Activated B cell treated with CpG ODN at 0.5 μM for 24 hours (primary cell): ENCODE measurements around the gene VKORC1. TPM values are rescaled to one million over a fixed set of nuclear protein-coding genes. Genes with fewer than 3 reads are reported as not detected.

ENCODE experiments used
- ATAC-seq: fragments of 200-7000 bp; cut with Tn5 transposase; one replicate; pipeline ENCODE4 v1.10.0; 2021; ENCODE audit warnings: low read depth, mild to moderate bottlenecking, moderate library complexity
- CTCF ChIA-PET: fragments of 350-600 bp; sonication (Branson Sonifier 250); formaldehyde crosslinking; loops from one replicate; lab custom pipeline; 2021; ENCODE audit warnings: antibody characterized with exemption; lab: Charles Lee
- POLR2A ChIA-PET: fragments of 350-600 bp; sonication (Branson Sonifier 250); formaldehyde crosslinking; loops from one replicate; lab custom pipeline; 2021; ENCODE audit warnings: antibody characterized with exemption; lab: Charles Lee
- DNase-seq: peaks from one replicate; pipeline ENCODE4 v3.0.0; 2022
- H3K27ac Mint-ChIP-seq: one replicate; pipeline ENCODE4 v1.8.0; 2020; ENCODE audit warnings: mixed read lengths
- H3K27me3 Mint-ChIP-seq: one replicate; pipeline ENCODE4 v1.8.0; 2021; ENCODE audit warnings: mixed read lengths
- H3K36me3 Mint-ChIP-seq: one replicate; pipeline ENCODE4 v1.8.0; 2021; ENCODE audit warnings: low read depth, mixed read lengths
- H3K4me1 Mint-ChIP-seq: one replicate; pipeline ENCODE4 v1.8.0; 2021; ENCODE audit warnings: mixed read lengths
- H3K4me3 Mint-ChIP-seq: one replicate; pipeline ENCODE4 v1.8.0; 2020; ENCODE audit warnings: mild to moderate bottlenecking, mixed read lengths
- H3K9me3 Mint-ChIP-seq: one replicate; pipeline ENCODE4 v1.8.0; 2020; ENCODE audit warnings: mixed read lengths
- intact Hi-C: fragments of 100-400 bp; cut with micrococcal nuclease; formaldehyde crosslinking; loops from one replicate; pipeline ENCODE4 v1.15.1; 2024
- total RNA-seq: library from RNA; stranded (reverse); gene quantifications from 2 replicates; pipeline ENCODE4 v1.2.3, GENCODE V29; 2022
- TF ChIP-seq, protein P1 (sequence below): fragments of 200-600 bp; IDR thresholded peaks from one replicate; pipeline ENCODE4 v1.8.0; 2022; ENCODE audit warnings: antibody characterized with exemption, mild to moderate bottlenecking

VKORC1 gene
- total RNA-seq, 1 donor from 2014 or later: 41.9 TPM

DNA sequence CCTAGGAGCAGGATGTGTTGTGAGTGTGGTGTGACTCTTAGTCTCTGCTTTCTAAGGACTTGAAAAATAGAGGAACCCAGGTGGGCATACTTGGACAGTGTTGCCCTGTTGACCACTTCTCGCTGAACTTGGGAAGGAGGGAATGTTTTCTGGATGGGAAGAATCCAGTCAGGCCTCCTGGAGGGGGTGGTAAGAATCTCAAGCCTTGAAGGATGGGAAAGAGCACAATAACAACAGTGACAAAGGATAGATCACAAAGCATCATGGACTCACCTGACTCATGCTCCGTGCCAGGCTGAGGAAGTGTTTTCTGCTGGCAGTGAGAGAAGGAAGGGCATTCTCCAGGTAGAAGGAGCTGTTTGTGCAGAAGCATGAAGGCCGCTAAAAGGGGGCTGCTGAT lies 31.2 kb upstream of the VKORC1 start:
- TF ChIP-seq, protein P1, sequence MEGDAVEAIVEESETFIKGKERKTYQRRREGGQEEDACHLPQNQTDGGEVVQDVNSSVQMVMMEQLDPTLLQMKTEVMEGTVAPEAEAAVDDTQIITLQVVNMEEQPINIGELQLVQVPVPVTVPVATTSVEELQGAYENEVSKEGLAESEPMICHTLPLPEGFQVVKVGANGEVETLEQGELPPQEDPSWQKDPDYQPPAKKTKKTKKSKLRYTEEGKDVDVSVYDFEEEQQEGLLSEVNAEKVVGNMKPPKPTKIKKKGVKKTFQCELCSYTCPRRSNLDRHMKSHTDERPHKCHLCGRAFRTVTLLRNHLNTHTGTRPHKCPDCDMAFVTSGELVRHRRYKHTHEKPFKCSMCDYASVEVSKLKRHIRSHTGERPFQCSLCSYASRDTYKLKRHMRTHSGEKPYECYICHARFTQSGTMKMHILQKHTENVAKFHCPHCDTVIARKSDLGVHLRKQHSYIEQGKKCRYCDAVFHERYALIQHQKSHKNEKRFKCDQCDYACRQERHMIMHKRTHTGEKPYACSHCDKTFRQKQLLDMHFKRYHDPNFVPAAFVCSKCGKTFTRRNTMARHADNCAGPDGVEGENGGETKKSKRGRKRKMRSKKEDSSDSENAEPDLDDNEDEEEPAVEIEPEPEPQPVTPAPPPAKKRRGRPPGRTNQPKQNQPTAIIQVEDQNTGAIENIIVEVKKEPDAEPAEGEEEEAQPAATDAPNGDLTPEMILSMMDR: no peak
- intact Hi-C loops: no loop called here
- ChIA-PET POLR2A (no interaction called here), CTCF (no interaction called here)
- no peak for DNase-seq
- Mint-ChIP-seq H3K27ac (no peak overlapping the region), H3K4me1 (no peaks in the 10 kb centered on the region), H3K27me3 (no peaks in the 10 kb centered on the region), H3K9me3 (no peaks in the 10 kb centered on the region), H3K36me3 (peaks cover 78% of the 10 kb centered on the region), H3K4me3 (no peak overlapping the region)
- no peak for ATAC-seq

DNA sequence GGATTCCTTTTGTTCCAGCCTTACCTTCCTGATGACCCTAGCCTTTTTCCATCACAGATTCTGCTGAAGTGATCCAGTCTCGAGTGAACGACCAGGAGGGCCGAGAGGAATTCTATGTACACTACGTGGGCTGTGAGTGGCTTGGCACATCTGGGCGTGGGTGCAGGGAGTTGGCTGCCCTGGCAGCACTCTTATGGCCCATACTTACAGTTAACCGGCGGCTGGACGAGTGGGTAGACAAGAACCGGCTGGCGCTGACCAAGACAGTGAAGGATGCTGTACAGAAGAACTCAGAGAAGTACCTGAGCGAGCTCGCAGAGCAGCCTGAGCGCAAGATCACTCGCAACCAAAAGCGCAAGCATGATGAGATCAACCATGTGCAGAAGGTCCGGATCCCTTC lies 25.5 kb upstream of the VKORC1 start:
- no peaks in the 10 kb centered on the region for H3K27me3 Mint-ChIP-seq
- H3K27ac Mint-ChIP-seq: no peak overlapping the region
- DNase-seq (no peak), ATAC-seq (no peak)
- intact Hi-C loops: no loop called here
- ChIA-PET POLR2A (interaction anchor here (0.7 to 4.0 kb wide), 3 partner anchors 17 to 936 kb away, joined by 3 to 98 read pairs (median 4); partner anchors contain the start of gene CORO1A), CTCF (interaction anchor here (0.7 kb wide), 1 partner anchor 15 kb away, joined by 3 read pairs; the partner anchor contains the start of gene PRSS8)
- TF ChIP-seq, protein P1: no peak
- peaks cover 18% of the 10 kb centered on the region for H3K4me1 Mint-ChIP-seq
- H3K4me3 Mint-ChIP-seq: no peak overlapping the region
- peaks cover 61% of the 10 kb centered on the region for H3K36me3 Mint-ChIP-seq
- H3K9me3 Mint-ChIP-seq: no peaks in the 10 kb centered on the region

DNA sequence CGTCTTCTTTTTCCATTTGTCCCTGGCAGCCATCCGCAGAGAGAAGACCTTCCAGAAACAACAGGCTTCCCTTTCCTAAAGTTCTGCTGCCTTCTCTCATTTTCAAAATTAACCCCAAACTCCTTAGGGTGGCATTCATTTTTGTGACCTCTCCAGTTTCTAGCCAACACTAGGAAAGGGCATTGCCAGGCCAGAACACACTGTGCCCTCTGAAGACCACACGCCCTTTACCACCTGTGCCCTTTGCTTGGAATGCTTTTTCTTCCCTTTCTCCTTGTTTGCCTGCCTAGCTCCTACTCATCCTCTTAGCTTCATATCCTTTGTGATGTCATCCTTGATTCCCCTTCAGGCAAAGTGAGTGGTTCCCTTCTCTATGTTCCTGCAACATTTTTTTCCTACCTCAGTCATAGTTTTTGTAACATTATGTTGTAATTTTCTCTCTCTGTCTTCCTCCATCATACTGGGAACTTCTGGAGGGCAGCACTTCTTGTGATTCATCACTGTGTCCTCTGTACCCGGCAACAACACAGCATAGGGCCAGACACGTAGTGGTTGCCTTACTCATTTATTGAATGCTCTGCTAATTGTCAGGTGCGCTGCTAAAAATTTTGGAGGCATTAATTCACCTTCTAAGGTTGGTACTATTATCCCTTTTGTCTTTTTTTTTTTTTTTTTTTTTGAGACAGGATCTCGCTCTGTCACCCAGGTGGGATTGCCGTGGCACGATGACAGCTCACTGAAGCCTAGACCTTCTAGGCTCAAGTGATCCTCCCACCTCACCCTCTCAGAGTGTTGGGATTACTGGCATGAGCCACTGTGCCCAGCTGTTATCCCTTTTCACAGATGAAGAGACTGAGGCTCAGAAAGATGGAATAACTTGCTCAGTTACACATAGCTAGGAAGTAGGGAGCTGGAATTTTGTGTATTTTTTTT lies 23.9 kb upstream of the VKORC1 start:
- Mint-ChIP-seq H3K27me3 (no peaks in the 10 kb centered on the region), H3K4me3 (peak overlapping the region; percentile 85), H3K36me3 (peaks cover 49% of the 10 kb centered on the region), H3K4me1 (peaks cover 22% of the 10 kb centered on the region), H3K27ac (peak overlapping the region; percentile 85), H3K9me3 (no peaks in the 10 kb centered on the region)
- POLR2A ChIA-PET: interaction anchor here (0.6 to 4.0 kb wide), 33 partner anchors 9 to 759 kb away, joined by 3 to 98 read pairs (median 5); partner anchors contain the start of genes ARMC5, BCKDK, FBRS and FUS
- DNase-seq: no peak
- TF ChIP-seq, protein P1: no peak
- ATAC-seq: no peak
- CTCF ChIA-PET: interaction anchor here (1.0 to 1.4 kb wide), 2 partner anchors 24 to 134 kb away, joined by 3 to 7 read pairs; partner anchors contain the start of gene HSD3B7
- intact Hi-C loops: loop anchor here (5.0 to 10.0 kb wide), 3 partner anchors 59 to 216 kb away; partner anchors contain the start of gene SETD1A

DNA sequence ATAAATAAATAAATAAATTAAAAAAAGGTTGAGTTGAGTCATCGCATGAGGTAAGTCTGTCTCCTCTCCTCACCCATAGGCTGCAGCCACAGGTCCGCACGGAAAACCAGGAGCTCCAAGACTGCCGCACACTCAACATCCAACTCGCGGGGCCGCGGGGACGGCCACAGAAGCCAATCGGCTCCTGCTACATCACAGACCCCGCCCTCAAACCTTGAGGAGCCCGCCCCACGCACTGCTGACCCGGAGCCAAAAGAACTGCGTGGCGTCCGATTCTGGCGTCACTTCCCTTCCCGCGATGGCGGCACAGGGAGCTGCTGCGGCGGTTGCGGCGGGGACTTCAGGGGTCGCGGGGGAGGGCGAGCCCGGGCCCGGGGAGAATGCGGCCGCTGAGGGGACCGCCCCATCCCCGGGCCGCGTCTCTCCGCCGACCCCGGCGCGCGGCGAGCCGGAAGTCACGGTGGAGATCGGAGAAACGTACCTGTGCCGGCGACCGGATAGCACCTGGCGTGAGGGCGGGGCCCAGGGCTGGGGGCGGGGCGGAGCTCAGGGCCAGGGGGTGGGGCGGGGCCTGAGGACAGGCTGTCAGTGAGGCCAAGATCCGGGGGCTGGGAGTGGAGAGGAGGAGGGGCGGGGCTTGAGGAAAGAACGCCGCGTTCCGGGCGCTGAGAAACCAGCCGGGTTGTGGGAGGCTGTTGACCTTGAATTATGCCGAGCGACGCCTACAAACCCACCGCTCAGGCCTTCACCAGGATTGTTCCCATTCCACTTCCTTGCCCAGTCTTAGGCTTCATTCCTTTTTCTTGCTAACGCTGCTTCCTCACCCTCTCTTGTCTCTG lies 23.0 kb upstream of the VKORC1 start, which contains the start of gene KAT8:
KAT8 (plus strand) TSS at position 281 of the 839 bp plus-strand sequence; CDS start at position 299, 18 bp downstream.
- POLR2A ChIA-PET: interaction anchor here (0.6 to 4.0 kb wide), 45 partner anchors 9 to 760 kb away, joined by 3 to 98 read pairs (median 5); partner anchors contain the start of genes ARMC5, BCKDK, FBRS and FUS
- Mint-ChIP-seq H3K9me3 (no peaks in the 10 kb centered on the region), H3K4me1 (peaks cover 22% of the 10 kb centered on the region), H3K27ac (peak within 1 kb of the TSS; percentile 85), H3K4me3 (peak within 1 kb of the TSS; percentile 85), H3K36me3 (peaks cover 47% of the 10 kb centered on the region), H3K27me3 (no peaks in the 10 kb centered on the region)
- ATAC-seq (peak; percentile 94), DNase-seq (peak; percentile 92)
- CTCF ChIA-PET: interaction anchor here (0.8 to 1.4 kb wide), 4 partner anchors 25 to 751 kb away, joined by 3 to 7 read pairs (median 3); partner anchors contain the start of gene HSD3B7
- intact Hi-C loops: loop anchor here (1.0 to 10.0 kb wide), 9 partner anchors 23 to 341 kb away; partner anchors contain the start of genes ARMC5, FBXL19, SETD1A and STX4
- TF ChIP-seq, protein P1: no peak
